Motor neuron (in vitro differentiated cells): Measurements from ENCODE around the gene BICRA. TPM values are rescaled to one million over a fixed set of nuclear protein-coding genes. Genes with fewer than 3 reads are reported as not detected.
A peak's percentile ranks its signal among the peaks of the same experiment; 100 is the strongest.
"Not testable (repeated sequence)": the region's sequence is repeated elsewhere in the genome, so short reads cannot be mapped to it uniquely, and the experiment has no call there.

Experiments used
- ATAC-seq, 8 experiments: fragments of 200-7000 bp; cut with Tn5 transposase; replicated peaks in 6 of 8; 2 replicates each; pipeline ENCODE4 v1.8.0; 2021; ENCODE audit warnings: mild to moderate bottlenecking in 8 of 8, moderate library complexity in 8 of 8
- H3K27ac ChIP-seq, 2 donors: fragments of 250-450 bp; sonication (Bioruptor Pico); 2 replicates each; pipeline ENCODE4 v1.9.0; 2021; ENCODE audit warnings: antibody characterized with exemption in 2 of 2, mild to moderate bottlenecking in 2 of 2, moderate library complexity in 1 of 2
- H3K4me1 ChIP-seq, 2 donors: fragments of 250-450 bp; sonication (Bioruptor Pico); replicated peaks in 1 of 2; 2 replicates each; pipeline ENCODE4 v1.6.1; 2021; ENCODE audit warnings: antibody characterized with exemption in 2 of 2, mild to moderate bottlenecking in 2 of 2, moderate library complexity in 1 of 2
- H3K4me3 ChIP-seq, 5 donors: fragments of 250-450 bp; sonication (Bioruptor Pico); 2 replicates each; pipeline ENCODE4 v1.9.0; 2021; ENCODE audit warnings: antibody characterized with exemption in 5 of 5, mild to moderate bottlenecking in 5 of 5, moderate library complexity in 4 of 5
- WGBS, 10 experiments: fragments of 450-650 bp; shearing (Covaris generic); methylation state at CpG; one replicate each; pipeline ENCODE4 v1.0.0; 2022; 5-methylcytosine and 5-hydroxymethylcytosine counted together
- in situ Hi-C, 9 experiments: fragments of 400-800 bp; cut with MboI; loops; one replicate each; pipeline ENCODE4 v1.15.0; 2021; ENCODE audit warnings: low sequenced_read_pairs in 9 of 9, low pct_unique_long_range_greater_than_20kb in 2 of 9; ENCODE audit not compliant: unreplicated experiment in 9 of 9
- total RNA-seq, 8 experiments: library from RNA; unstranded; fragments of 300-600 nt; gene quantifications; 2 replicates each; pipeline versions ENCODE4 v1.2.3 to v1.2.4, GENCODE V29; 2022

BICRA gene
- total RNA-seq, 8 experiments from 2014 or later: 1.6 to 9.1 (median 5.5) TPM

DNA sequence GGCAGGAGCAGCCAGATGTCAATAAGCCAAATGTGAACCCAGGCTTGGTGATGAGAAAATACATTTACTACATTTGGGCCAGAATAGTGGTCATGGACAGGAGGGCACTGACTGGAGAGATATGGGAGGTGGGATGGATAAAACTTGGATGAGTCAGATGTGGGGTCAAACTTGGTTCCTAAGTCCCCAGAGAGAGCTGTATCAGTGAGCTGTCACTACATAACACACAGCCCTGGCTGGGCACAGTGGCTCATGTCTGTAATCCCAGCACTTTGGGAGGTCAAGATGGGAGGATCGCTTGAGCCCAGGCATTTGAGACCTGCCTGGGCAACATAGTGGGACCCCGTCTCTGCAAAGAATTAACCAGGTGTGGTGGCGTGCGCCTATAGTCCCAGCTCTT lies 52.7 kb downstream of the BICRA start:
- Histone ChIP-seq H3K27ac (peak overlapping the region in 1 of 2 donors; percentile 26), H3K4me1 (no peaks in the 10 kb centered on the region), H3K4me3 (no peak overlapping the region)
- WGBS, 10 experiments: 100% methylated on average over 2 of the region's 4 CpGs; no CpG with 5 or more reads in 7 of the 10 experiments
- in situ Hi-C loops: no loop called here
- no peak for ATAC-seq

GRCh38 chr19:47663435-47663910 lies 54.5 kb downstream of the BICRA start:
- no peaks in the 10 kb centered on the region for H3K4me1 ChIP-seq
- in situ Hi-C loops: no loop called here
- H3K27ac ChIP-seq: peak overlapping the region in 1 of 2 donors; percentile 5
- no peak overlapping the region for H3K4me3 ChIP-seq
- 24 to 100% (median 79%) methylated on average over 2 to 3 of the region's 3 CpGs; no CpG with 5 or more reads in 2 of the 10 experiments for WGBS, 10 experiments
- peak in 1 of 8 experiments; percentile 18 for ATAC-seq

DNA sequence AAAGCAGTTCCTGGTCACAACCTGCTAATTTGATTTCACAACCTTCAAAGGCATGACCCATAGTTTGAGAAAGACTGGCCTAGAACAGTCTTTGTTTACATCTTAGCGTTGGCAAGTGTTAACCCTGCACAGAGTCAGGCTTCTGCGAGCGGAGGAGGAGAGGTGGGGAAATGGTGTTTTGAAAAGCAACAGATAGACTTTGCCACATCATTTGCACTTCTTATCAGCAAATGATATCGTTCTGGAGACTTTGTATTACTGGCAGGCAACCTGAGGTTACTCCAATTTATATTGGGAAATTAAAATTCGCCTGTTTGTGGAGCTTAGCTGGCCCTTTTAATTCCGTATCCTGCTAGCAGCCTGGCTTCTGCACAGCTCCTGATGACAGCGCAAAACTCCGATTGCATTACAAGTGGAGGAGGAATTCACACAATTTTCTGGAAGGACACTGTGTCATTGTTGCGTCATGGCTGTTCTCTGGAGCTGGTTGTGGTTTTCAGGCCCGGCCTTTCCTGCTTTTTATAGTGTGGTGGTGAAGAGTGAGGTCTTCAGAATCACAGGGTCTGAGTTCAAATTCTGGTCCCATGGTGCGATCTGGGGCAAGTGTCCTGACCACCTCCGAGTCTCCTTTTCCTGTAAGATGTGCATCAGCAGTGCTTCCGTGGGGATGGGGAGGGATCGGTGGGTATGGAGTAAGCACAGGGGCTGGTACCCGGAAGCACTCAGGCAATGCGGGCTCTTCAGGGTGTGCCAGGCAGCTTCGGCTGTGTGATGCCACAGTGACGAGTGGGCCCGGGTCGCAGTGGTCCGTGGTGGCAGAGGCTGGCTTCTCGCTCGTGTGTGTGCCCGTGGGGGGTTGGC lies 55.2 kb downstream of the BICRA start:
- peak overlapping the region in 1 of 2 donors; percentile 5 for H3K27ac ChIP-seq
- 10 to 98% (median 89%) methylated on average over 1 to 15 of the region's 24 CpGs; no CpG with 5 or more reads in 1 of the 10 experiments for WGBS, 10 experiments
- no peaks in the 10 kb centered on the region for H3K4me1 ChIP-seq
- peak in 3 of 8 experiments; percentile 60 to 90 (median 79) for ATAC-seq
- in situ Hi-C loops: no loop called here
- H3K4me3 ChIP-seq: no peak overlapping the region

- ATAC-seq, H3K4me3 ChIP-seq, H3K27ac ChIP-seq, in situ Hi-C loops, H3K4me1 ChIP-seq: not testable (repeated sequence)
- 76 to 100% (median 95%) methylated on average over 1 to 13 of the region's 13 CpGs; no CpG with 5 or more reads in 5 of the 10 experiments for WGBS, 10 experiments
Measured at GRCh38 chr19:47668556-47668955, 59.6 kb downstream of the BICRA start.

DNA sequence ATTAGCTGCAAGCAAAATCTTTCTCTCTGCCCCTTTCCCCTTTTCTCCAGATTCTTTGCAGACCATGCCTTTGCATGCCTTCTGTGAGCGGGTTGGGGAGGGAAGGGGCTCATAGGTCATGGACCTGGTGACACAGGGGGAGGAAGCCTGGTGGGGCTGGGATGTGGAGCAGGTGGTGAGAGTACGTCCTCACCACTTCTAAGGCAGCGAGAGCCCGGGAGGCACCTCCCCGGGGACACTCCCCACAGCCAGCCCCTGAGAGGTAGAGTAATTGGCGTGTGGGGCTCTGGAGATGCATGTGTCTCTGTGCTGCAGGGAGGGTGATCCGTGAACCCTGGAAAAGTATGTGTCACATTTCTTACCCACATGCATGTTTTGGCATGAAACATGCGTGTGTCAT lies 61.8 kb downstream of the BICRA start:
- Histone ChIP-seq H3K4me1 (no peaks in the 10 kb centered on the region), H3K27ac (no peak overlapping the region), H3K4me3 (no peak overlapping the region)
- WGBS, 10 experiments: 100% methylated on average over 1 of the region's 8 CpGs; no CpG with 5 or more reads in 9 of the 10 experiments
- in situ Hi-C loops: no loop called here
- no peak for ATAC-seq

DNA sequence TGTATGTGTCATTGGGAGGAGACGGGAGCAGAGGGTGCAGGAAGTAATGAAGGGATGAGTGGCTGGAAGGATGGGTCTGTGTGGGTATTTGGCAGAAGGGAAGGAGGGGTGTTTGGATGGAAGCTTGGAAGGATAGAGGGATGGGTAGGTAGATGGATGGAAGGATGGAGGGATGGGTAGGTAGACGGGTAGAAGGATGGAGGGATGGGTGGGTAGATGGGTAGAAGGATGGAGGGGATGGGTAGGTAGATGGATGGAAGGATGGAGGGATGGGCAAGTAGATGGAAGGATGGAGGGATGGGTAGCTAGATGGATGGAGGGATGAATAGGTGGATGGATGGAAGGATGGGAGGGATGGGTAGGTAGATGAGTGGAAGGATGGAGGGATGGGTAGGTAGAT lies 62.6 kb downstream of the BICRA start:
- no peak overlapping the region for H3K27ac ChIP-seq
- in situ Hi-C loops: no loop called here
- H3K4me3 ChIP-seq: no peak overlapping the region
- no peaks in the 10 kb centered on the region for H3K4me1 ChIP-seq
- no peak for ATAC-seq
- WGBS, 10 experiments: 100% methylated on average over 1 to 2 of the region's 2 CpGs; no CpG with 5 or more reads in 5 of the 10 experiments

DNA sequence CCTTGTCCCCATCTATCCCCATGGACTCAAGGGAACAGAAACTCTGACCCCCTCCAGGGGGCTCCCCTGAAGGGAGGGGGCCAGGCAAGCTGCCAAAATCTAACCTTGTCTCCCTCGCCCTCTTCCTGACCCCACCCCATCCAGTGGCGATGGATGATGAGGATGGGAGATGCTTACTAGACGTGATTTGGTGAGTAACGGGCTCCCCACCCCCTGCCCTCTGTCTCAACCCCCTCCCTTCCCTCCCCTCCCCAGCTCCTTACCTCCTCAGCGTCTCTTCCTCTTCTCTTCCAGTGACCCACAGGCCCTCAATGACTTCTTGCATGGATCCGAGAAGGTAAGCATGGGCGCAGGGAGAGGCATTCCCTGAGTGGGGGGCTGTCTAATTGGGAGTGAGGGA lies 64.5 kb downstream of the BICRA start:
- H3K4me3 ChIP-seq: no peak overlapping the region
- in situ Hi-C loops: no loop called here
- no peaks in the 10 kb centered on the region for H3K4me1 ChIP-seq
- no peak for ATAC-seq
- 100% methylated on average over 1 to 2 of the region's 7 CpGs; no CpG with 5 or more reads in 8 of the 10 experiments for WGBS, 10 experiments
- no peak overlapping the region for H3K27ac ChIP-seq

DNA sequence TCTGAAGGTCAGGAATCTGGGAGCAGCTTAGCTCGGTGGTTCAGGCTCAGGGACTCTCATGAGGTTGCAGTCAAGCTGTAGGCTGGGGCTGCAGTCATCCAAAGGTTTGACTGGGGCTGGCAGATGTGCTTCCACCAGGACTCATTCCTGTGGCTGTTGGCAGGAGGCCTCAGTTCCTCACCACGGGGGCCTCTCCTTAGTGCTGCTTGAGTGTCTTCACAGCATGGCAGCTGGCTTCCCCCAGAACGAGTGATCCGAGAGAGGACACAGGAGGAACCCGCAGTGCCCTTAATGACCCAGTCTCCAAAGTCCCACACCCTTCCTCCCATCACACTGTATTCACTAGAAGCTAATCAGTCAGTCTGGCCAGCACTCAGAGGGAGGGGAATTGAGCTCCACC lies 65.6 kb downstream of the BICRA start:
- Histone ChIP-seq H3K4me3 (no peak overlapping the region), H3K4me1 (no peaks in the 10 kb centered on the region), H3K27ac (no peak overlapping the region)
- in situ Hi-C loops: no loop called here
- no peak for ATAC-seq
- 20 to 100% (median 100%) methylated on average over 1 to 4 of the region's 5 CpGs; no CpG with 5 or more reads in 5 of the 10 experiments for WGBS, 10 experiments

GRCh38 chr19:47675271-47675670 lies 66.3 kb downstream of the BICRA start:
- in situ Hi-C loops: loop anchor here in 2 of 9 experiments (25.0 kb wide), 2 partner anchors 163 to 238 kb away; partner anchors contain the start of gene NAPA (in 1 of the 2)
- Histone ChIP-seq H3K27ac (no peak overlapping the region), H3K4me3 (no peak overlapping the region), H3K4me1 (no peaks in the 10 kb centered on the region)
- no peak for ATAC-seq
- WGBS, 10 experiments: 77 to 100% (median 89%) methylated on average over 1 to 6 of the region's 12 CpGs; no CpG with 5 or more reads in 5 of the 10 experiments

- WGBS, 10 experiments: 0 to 90% (median 83%) methylated on average over 1 to 2 of the region's 8 CpGs; no CpG with 5 or more reads in 7 of the 10 experiments
- in situ Hi-C loops: loop anchor here in 2 of 9 experiments (25.0 kb wide), 2 partner anchors 164 to 239 kb away; partner anchors contain the start of gene NAPA (in 1 of the 2)
- no peak for ATAC-seq
- H3K4me3 ChIP-seq: no peak overlapping the region
- H3K4me1 ChIP-seq: no peaks in the 10 kb centered on the region
- H3K27ac ChIP-seq: no peak overlapping the region
Measured at GRCh38 chr19:47675859-47676258, 66.9 kb downstream of the BICRA start.

DNA sequence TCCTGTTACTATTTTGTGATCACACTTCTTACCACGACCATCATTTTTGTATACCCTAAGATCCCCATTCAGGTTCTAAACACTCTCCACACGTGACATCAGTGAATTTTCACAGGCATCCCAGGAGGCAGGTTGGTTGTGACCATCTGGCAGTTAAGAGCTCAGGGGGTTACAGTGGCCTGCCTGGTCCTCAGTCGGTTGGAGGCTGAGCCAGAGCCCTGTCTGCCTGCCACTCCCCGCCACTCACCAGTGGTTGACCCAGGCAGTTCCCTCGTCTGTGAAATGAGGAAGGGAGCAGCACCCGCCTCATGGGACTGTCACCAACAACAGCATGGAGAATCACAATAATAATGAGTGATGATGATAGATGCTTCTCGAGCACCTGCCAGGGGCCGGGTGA lies 67.9 kb downstream of the BICRA start:
- no peak for ATAC-seq
- H3K4me3 ChIP-seq: no peak overlapping the region
- H3K27ac ChIP-seq: no peak overlapping the region
- WGBS, 10 experiments: 83 to 100% (median 85%) methylated on average over 1 to 4 of the region's 8 CpGs; no CpG with 5 or more reads in 5 of the 10 experiments
- H3K4me1 ChIP-seq: no peaks in the 10 kb centered on the region
- in situ Hi-C loops: loop anchor here in 2 of 9 experiments (25.0 kb wide), 2 partner anchors 165 to 240 kb away; partner anchors contain the start of gene NAPA (in 1 of the 2)

DNA sequence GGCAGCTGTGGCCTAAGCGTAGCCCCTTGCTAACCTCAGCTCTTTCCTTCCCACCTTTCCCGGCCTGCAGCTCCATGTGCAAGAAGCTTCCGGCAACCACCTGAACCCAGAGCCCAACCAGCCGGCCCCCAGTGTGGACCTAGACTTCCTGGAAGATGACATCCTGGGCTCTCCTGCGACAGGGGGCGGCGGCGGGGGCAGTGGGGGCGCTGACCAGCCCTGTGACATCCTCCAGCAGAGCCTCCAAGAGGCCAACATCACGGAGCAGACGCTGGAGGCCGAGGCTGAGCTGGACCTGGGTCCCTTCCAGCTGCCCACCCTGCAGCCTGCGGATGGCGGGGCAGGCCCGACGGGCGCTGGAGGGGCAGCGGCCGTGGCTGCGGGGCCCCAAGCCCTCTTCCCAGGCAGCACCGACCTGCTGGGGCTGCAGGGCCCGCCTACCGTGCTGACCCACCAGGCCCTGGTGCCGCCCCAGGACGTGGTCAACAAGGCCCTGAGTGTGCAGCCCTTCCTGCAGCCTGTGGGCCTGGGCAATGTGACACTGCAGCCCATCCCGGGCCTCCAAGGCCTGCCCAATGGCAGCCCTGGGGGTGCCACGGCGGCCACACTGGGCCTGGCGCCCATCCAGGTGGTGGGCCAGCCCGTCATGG lies 70.4 kb downstream of the BICRA start:
- WGBS, 10 experiments: 73 to 97% (median 86%) methylated on average over 2 to 7 of the region's 30 CpGs; no CpG with 5 or more reads in 7 of the 10 experiments
- Histone ChIP-seq H3K4me3 (no peak overlapping the region), H3K27ac (no peak overlapping the region), H3K4me1 (no peaks in the 10 kb centered on the region)
- peak in 3 of 8 experiments; percentile 15 to 23 (median 19) for ATAC-seq
- in situ Hi-C loops: loop anchor here in 2 of 9 experiments (25.0 kb wide), 2 partner anchors 167 to 242 kb away; partner anchors contain the start of gene NAPA (in 1 of the 2)
